Colonic mucosa (tissue), 4 donors: ENCODE measurements around the gene DYRK2. TPM values are rescaled to one million over a fixed set of nuclear protein-coding genes. Genes with fewer than 3 reads are reported as not detected.
"Not testable (repeated sequence)": the region's sequence is repeated elsewhere in the genome, so short reads cannot be mapped to it uniquely, and the experiment has no call there.

ENCODE experiments used
- DNase-seq: peaks from one replicate; pipeline ENCODE4 v3.0.0-alpha.2; 2020
- H3K27ac ChIP-seq: fragments of 200-600 bp; one replicate; pipeline ENCODE4 v1.8.0; 2021
- H3K27me3 ChIP-seq: fragments of 200-600 bp; one replicate; pipeline ENCODE4 v1.8.0; 2021
- H3K36me3 ChIP-seq: fragments of 200-600 bp; one replicate; pipeline ENCODE4 v1.8.0; 2021
- H3K4me1 ChIP-seq: fragments of 200-600 bp; one replicate; pipeline ENCODE4 v1.8.0; 2021; ENCODE audit warnings: mild to moderate bottlenecking
- H3K4me3 ChIP-seq: fragments of 200-600 bp; one replicate; pipeline ENCODE4 v1.8.0; 2021
- H3K9ac ChIP-seq, 2 donors: one replicate each; pipeline ENCODE4 v1.7.0; 2013; ENCODE audit warnings: control low read depth in 2 of 2, low read depth in 2 of 2, low read length in 2 of 2
- H3K9me3 ChIP-seq: fragments of 200-600 bp; one replicate; pipeline ENCODE4 v1.8.0; 2021
- intact Hi-C: fragments of 100-400 bp; cut with DNase I; formaldehyde crosslinking; loops from one replicate; pipeline ENCODE4 v1.14.1; 2022
- total RNA-seq, 2 donors: library from RNA; stranded (reverse); fragmentation: NEBNext Ultra II Directional in 1 of 2; extraction: Animal tissue kit (Norgen Biotek cat#: 25700) in 1 of 2; gene quantifications; one replicate each; pipeline ENCODE4 v1.2.1, GENCODE V29; 2021
- TF ChIP-seq, protein P1 (sequence below): fragments of 200-600 bp; IDR thresholded peaks from one replicate; pipeline ENCODE4 v1.8.0; 2022; ENCODE audit warnings: antibody characterized with exemption, mild to moderate bottlenecking
- donor health status: healthy.
- donor health status: DM: no; HTN: no; CAD: no.
- donor health status: DM: no; HTN: no; CAD: no.

DYRK2 gene
- total RNA-seq, 2 donors from 2014 or later: 66.0 to 112 TPM

- no peak overlapping the region for H3K4me3 ChIP-seq
- no peak overlapping the region for H3K27ac ChIP-seq
- TF ChIP-seq, protein P1, sequence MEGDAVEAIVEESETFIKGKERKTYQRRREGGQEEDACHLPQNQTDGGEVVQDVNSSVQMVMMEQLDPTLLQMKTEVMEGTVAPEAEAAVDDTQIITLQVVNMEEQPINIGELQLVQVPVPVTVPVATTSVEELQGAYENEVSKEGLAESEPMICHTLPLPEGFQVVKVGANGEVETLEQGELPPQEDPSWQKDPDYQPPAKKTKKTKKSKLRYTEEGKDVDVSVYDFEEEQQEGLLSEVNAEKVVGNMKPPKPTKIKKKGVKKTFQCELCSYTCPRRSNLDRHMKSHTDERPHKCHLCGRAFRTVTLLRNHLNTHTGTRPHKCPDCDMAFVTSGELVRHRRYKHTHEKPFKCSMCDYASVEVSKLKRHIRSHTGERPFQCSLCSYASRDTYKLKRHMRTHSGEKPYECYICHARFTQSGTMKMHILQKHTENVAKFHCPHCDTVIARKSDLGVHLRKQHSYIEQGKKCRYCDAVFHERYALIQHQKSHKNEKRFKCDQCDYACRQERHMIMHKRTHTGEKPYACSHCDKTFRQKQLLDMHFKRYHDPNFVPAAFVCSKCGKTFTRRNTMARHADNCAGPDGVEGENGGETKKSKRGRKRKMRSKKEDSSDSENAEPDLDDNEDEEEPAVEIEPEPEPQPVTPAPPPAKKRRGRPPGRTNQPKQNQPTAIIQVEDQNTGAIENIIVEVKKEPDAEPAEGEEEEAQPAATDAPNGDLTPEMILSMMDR: no peak
- no peak overlapping the region for H3K9ac ChIP-seq
- no peaks in the 10 kb centered on the region for H3K9me3 ChIP-seq
- DNase-seq: no peak
- no peaks in the 10 kb centered on the region for H3K4me1 ChIP-seq
- no peaks in the 10 kb centered on the region for H3K27me3 ChIP-seq
- intact Hi-C loops: no loop called here
- H3K36me3 ChIP-seq: no peaks in the 10 kb centered on the region
Observed at GRCh38 chr12:67669934-67670631, 21.5 kb downstream of the DYRK2 start.

DNA sequence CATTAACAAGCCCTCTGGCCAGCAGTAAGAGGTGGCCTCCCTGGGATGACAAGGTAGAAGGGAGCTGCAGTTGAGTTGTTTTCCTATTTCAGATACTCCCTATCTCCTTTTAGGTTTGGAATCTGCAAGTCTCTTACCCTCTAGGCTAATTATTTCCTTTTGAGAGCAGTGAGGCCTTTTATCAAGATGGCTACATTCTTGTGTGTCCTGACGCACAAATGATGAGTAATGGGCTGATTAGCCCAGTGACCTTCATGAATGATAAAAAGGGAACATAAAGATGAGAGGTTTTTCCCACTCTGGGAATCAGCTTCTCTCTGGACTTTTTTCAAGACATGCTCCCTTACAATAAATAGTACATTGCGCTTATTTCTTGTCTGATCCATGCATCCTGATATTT is 22.9 kb downstream of the DYRK2 start:
- Histone ChIP-seq H3K9ac (no peak overlapping the region), H3K9me3 (no peaks in the 10 kb centered on the region), H3K36me3 (no peaks in the 10 kb centered on the region), H3K4me3 (no peak overlapping the region), H3K27me3 (no peaks in the 10 kb centered on the region), H3K27ac (no peak overlapping the region), H3K4me1 (no peaks in the 10 kb centered on the region)
- intact Hi-C loops: no loop called here
- TF ChIP-seq, protein P1: no peak
- no peak for DNase-seq

GRCh38 chr12:67671892-67672291 is 23.3 kb downstream of the DYRK2 start:
- no peaks in the 10 kb centered on the region for H3K9me3 ChIP-seq

GRCh38 chr12:67672507-67672906 is 24.0 kb downstream of the DYRK2 start:
- H3K27me3 ChIP-seq, intact Hi-C loops, H3K36me3 ChIP-seq, H3K4me3 ChIP-seq, H3K27ac ChIP-seq, DNase-seq, H3K9me3 ChIP-seq, H3K4me1 ChIP-seq, H3K9ac ChIP-seq: not testable (repeated sequence)

More at GRCh38 chr12:67671892-67672291, 23.3 kb downstream of the DYRK2 start:
- Histone ChIP-seq H3K4me1 (no peaks in the 10 kb centered on the region), H3K9ac (no peak overlapping the region), H3K36me3 (no peaks in the 10 kb centered on the region), H3K4me3 (no peak overlapping the region), H3K27me3 (no peaks in the 10 kb centered on the region), H3K27ac (no peak overlapping the region)
- no peak for DNase-seq
- intact Hi-C loops: no loop called here
- TF ChIP-seq, protein P1: no peak

DNA sequence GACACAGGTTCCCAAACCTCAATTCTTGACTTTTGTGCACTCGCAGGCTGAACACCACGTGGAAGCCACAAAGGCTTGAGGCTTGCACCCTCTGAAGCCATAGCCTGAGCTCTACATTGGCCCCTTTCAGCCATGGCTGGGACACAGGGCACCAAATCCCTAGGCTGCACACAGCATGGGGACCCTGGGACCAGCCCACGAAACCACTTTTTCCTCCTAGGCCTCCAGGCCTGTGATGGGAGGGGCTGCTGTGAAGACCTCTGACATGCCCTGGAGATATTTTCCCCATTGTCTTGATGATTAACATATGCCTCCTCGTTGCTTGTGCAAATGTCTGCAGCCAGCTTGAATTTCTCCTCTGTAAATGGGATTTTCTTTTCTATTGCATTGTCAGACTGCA is 25.0 kb downstream of the DYRK2 start:
- H3K4me3 ChIP-seq, H3K9ac ChIP-seq, H3K27ac ChIP-seq, DNase-seq, H3K27me3 ChIP-seq, H3K4me1 ChIP-seq, H3K36me3 ChIP-seq, intact Hi-C loops, H3K9me3 ChIP-seq: not testable (repeated sequence)

DNA sequence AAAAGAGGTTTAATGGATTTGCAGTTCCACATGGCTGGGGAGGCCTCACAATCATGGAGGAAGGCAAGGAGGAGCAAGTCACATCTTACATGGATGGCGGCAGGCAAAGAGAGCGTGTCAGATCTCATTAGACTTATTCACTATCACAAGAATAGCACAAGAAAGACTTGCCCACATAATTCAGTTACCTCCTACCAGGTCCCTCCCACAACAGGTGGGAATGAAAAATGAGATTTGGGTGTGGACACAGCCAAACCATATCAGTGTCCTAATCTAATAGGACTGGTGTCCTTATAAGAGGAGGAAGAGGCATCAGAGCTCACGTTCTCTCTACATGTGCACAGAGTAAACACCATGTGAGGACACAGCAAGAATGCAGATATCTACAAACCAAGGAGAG is 25.9 kb downstream of the DYRK2 start:
- Histone ChIP-seq H3K9me3 (no peaks in the 10 kb centered on the region), H3K4me1 (no peaks in the 10 kb centered on the region), H3K4me3 (no peak overlapping the region), H3K9ac (no peak overlapping the region), H3K27ac (no peak overlapping the region), H3K36me3 (no peaks in the 10 kb centered on the region), H3K27me3 (no peaks in the 10 kb centered on the region)
- no peak for DNase-seq
- intact Hi-C loops: no loop called here
- TF ChIP-seq, protein P1: no peak
